GM21360 (cell line): ENCODE data around the gene PGA5.
"Not testable (repeated sequence)": the region's sequence is repeated elsewhere in the genome, so short reads cannot be mapped to it uniquely, and the experiment has no call there.

Source experiments
- ATAC-seq: cut with Tn5 transposase; IDR thresholded peaks from one replicate; pipeline ENCODE4 v1.9.1; 2021; ENCODE audit warnings: mild to moderate bottlenecking, moderate library complexity; ENCODE audit not compliant: unreplicated experiment

PGA5 gene

DNA sequence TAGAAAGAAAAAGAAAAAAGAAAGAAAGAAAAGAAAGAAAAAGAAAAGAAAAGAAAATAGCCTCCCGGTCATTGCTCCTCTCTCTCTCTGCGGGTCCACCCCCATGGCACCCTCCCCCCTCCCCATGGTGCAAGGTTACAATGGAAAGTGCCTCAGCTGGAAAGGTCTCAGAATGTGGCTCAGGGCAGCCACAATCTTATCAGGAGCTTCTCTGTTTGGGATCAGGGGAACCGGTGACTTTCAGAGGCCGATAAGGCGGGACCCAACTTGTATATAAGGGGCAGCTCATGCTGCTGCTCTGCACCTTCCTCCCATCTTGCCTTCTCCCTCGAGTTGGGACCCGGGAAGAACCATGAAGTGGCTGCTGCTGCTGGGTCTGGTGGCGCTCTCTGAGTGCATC, at the start of gene PGA5:
PGA5 (plus strand) TSS at position 301 of the 400 bp plus-strand sequence; CDS start at position 353, 52 bp downstream.
- ATAC-seq: not testable (repeated sequence)

- ATAC-seq: no peak
Measured at GRCh38 chr11:61193596-61193995, 47.4 kb upstream of the PGA5 start.

- no peak for ATAC-seq
Measured at GRCh38 chr11:61194169-61194671, 46.8 kb upstream of the PGA5 start.

DNA sequence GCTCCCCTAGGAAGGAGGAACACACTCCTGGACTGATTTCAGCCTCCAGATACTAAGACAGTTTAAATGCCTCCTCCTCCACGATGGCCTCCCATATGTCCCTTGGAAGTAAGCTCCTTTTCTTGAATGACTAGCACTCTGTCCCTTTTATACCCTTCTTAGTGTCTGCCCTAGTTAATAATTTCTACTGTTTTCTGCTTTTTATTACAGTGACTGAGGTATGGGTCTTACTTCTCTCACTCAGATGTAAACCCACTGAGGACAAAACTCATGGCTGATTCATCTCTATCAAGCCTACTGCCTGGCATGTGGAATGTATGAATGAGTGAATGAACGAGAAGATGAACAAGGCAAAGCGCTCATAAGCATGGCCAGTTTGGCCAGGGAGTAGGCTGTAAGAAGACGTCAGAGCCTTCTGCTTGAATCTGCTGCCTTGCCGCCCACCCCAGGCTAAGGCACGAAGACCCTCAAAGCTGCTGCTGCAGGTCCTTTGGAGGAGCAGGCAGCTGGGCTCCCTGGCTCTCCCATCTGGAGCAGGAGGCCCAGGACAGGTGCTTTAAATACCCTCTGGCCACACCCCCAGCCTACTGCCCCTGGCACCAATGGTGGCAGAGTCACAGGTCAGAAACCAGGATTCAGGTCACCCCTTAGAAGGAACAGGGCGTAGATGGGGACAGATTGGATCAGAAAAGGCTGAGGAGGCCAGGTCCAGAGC, 45.8 kb upstream of the PGA5 start:
- ATAC-seq: no peak

DNA sequence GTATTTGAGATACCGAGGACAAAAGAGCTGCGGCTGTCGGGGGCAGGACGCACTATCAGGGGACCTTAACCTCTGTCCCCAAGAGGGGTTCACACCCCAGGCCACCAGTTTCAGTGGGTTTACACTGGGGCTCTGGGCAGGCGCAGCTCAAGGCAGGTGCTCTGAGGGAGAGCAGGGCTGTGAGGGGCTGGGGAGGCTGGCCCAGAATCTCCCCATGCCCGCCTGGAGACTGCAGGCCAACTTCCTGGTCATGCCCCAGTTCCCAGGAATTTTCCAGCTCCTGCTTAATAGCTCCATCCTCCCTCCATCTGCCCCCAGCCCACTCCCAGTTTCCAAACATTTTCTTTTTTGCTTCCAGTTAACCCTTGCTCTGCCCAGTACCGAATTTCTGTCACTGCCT, 45.3 kb upstream of the PGA5 start:
- no peak for ATAC-seq

DNA sequence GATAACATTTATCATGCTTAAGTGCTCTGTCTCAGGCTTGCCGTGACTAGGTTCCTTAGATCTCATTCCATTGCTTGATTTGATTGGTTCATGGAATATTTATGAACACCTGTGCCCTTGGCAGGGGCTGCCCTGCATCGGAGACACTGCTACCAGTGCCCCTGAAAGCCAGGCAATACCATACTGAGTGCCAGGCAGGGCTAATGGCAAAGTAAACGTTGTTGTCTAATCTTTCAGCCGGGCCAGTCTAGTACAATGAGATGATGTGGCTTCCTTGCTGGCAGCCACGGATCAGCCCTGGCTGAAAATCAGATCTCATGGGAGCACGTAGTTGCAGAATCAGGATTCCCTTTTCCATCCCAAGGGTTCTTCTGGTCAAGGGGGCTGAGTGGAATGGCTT, 42.6 kb upstream of the PGA5 start:
- no peak for ATAC-seq

DNA sequence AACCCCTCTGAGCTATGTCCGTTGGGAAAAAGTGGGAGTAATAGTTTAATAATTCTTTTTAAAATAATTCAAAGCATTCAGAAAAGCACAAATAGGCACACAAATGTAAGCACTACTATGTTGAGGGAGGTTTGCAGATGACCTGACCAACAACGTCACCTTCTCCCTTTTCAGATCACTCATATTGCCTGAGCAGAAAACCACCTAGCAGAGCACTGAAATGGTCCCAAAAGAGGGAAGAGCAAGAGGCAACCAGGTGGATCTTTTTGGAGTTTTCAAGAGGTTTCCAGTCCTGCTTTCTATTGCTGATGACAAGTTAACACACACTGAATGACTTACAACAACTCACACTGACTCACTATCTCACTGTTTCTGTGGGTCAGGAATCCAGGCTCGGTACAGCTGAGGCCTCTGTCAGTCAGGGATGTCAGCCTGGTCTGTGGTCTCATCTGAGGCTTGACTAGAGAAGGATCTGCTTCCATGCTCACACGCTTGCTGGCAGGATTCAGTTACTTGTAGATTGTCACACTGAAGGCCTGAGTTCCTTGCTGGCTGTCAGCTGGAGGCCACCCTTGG, 41.9 kb upstream of the PGA5 start:
- no peak for ATAC-seq

GRCh38 chr11:61201476-61201875, 39.5 kb upstream of the PGA5 start:
- no peak for ATAC-seq

DNA sequence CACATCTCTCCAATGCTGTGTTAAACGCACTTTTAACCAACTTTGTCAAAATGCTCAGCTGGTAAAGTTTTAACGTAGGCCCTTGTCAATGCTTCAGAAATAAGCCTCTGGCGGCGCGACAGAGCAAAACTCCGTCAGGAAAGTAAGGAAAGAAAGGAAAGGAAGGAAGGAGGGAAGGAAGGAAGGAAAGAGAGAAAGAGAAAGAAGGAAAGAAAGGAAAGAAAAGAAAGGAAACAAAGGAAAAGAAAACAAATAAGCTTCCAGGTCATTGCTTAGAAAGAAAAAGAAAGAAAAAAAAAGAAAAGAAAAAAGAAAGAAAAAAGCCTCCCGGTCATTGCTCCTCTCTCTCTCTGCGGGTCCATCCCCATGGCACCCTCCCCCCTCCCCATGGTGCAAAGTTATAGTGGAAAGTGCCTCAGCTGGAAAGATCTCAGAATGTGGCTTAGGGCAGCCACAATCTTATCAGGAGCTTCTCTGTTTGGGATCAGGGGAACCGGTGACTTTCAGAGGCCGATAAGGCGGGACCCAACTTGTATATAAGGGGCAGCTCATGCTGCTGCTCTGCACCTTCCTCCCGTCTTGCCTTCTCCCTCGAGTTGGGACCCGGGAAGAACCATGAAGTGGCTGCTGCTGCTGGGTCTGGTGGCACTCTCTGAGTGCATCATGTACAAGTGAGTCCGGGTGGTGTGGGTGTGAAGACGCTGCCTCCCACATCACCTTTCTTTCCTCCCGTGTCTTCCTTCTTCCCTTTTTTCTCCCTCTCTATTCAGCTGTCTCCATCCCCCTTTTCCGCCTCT, 37.8 kb upstream of the PGA5 start, which contains the start of gene PGA3:
PGA3 (plus strand) TSS at position 566 of the 797 bp plus-strand sequence; CDS start at position 616, 50 bp downstream.
- not testable (repeated sequence) for ATAC-seq

GRCh38 chr11:61203873-61204272, 37.1 kb upstream of the PGA5 start:
- not testable (repeated sequence) for ATAC-seq

- not testable (repeated sequence) for ATAC-seq
Measured at GRCh38 chr11:61204502-61205059, 36.4 kb upstream of the PGA5 start.

DNA sequence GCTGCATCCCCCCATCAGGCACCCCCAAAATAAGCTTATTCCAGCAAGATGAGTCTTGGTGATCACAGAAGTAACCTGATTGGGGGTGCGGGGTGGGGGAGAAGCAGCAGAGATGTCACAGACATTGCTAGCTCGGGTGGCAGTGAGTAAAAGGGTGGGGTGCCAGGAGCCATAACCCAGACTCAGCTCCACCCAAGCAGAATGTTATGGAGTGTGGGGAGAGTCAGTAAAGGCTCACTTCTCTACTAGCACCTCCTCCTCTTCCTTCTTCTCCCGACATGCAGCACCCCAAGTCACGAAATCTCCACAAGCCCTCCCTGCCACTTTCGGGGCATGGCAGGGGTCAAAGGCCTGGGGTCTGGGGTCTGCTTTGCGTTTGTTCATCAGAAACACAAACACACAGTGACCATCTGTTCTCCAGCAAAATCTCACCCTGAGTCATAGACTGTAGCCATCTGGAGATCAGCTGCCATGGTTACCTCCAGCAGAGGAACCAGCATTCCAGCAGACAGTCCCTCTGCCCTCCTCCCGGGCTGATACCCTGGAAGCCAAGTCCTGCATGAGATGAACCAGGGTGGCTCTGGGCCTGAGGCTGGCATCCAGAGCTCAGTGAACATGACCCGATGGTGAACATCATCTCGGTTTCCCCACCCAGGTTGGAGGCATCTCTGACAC, 33.2 kb upstream of the PGA5 start:
- ATAC-seq: not testable (repeated sequence)

DNA sequence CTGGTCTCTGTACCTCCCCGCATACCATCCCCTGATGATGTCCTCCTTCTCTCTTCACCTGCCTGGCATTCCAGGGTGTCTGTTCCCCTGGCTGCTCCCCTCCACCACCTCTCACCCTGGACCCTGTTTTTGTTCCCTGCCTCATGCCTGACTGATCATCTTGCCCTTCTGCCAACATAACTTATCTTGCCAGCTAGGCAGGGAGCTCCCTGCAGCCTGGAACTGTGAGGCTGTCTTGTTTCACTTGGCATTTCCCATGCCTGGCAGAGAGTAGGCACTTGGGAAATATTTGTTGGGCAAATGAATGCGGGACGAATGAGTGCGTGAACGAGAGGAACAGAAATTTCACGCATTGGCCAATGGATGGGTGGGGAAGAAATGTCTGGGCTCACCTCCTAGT, 30.3 kb upstream of the PGA5 start:
- ATAC-seq: not testable (repeated sequence)

DNA sequence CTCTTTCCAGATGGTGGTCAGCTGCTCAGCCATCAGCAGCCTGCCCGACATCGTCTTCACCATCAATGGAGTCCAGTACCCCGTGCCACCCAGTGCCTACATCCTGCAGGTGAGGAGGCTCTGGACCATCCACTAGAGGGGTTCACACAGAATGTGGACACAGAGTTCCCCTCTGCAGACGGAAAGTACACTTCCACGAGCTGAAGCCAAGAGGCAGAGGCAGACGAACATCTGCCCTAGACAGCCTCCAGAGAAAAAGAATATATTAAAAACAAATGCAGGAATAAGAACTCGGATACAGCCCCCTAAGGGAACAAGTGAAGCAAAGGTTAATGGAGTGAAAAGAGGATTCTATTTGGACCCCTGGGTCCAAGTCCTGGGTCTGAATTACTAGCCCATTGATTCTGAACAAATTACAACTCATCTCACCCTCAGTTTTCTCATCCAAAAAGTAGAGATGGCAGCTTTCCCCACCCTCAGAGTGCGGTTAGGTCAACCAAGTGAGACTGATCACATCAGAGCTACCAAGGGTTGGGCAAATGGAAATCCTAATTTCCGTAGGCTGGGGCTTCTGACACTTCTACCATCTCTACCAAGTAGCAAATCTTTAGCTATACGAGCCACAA, 29.5 kb upstream of the PGA5 start:
- ATAC-seq: not testable (repeated sequence)

DNA sequence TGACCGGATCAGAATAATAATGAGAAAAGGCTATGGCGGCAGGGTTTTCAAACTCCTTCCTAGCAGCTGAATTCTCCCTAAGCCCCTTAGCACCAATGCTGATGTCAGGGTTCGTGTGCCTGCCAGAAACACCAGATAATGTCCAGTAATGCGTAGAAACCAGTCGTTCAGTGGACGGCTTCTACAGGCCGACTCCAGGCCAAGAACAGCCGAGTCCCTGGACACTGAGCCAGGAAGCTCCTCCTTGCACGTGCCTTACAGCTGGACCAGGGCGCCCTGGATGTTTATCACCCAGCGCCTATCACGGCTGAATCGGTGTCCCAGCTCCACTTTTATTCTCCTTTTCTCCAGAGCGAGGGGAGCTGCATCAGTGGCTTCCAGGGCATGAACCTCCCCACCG, 28.8 kb upstream of the PGA5 start:
- ATAC-seq: not testable (repeated sequence)

- not testable (repeated sequence) for ATAC-seq
Measured at GRCh38 chr11:61213711-61214324, 27.2 kb upstream of the PGA5 start.

- not testable (repeated sequence) for ATAC-seq
Measured at GRCh38 chr11:61218306-61218705, 22.7 kb upstream of the PGA5 start.

DNA sequence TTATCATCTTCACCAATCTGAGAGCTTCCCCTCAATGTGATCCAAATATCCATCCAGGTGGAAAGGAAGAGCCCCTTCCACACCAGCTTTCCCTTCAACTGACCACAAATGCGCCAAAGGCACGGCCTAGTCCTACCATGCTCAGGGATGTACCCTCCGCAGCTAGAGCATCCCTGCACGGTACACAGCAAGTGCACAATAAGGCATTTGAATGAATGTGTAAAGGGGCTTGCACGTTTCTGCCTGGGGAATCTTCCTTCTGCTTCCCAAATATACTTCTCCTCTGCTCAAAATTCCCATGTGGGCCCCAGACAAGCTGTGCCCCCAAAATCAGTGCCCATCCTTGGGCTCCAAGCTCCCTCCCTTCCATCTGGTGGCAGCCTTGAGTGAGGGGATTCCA, 22.0 kb upstream of the PGA5 start:
- not testable (repeated sequence) for ATAC-seq

GRCh38 chr11:61222047-61222446, 18.9 kb upstream of the PGA5 start, which contains the start of gene PGA4:
Gene PGA4 (plus strand): TSS chr11:61222347. CDS start chr11:61222401, 54 bp downstream.
- not testable (repeated sequence) for ATAC-seq
